ENCODE results near the gene GZMH. TPM values are rescaled to one million over a fixed set of nuclear protein-coding genes. Genes with fewer than 3 reads are reported as not detected.

Gene GZMH
- total RNA-seq, 2 experiments from 2014 or later: 4.9 to 5.7 TPM

- peaks cover 14% of the 10 kb centered on the region for H3K27me3 Mint-ChIP-seq
- no peaks in the 10 kb centered on the region for H3K36me3 Mint-ChIP-seq
- peaks cover 9% of the 10 kb centered on the region for H3K4me1 Mint-ChIP-seq
- peak within 1 kb of the TSS; percentile 9 for H3K27ac Mint-ChIP-seq
- POLR2A ChIA-PET: no interaction called here
- H3K9me3 Mint-ChIP-seq: no peaks in the 10 kb centered on the region
- ATAC-seq (ENCODE audit: low read depth): no peak
- no peak for DNase-seq
- H3K4me3 Mint-ChIP-seq: no peak within 1 kb of the TSS
Observed at GRCh38 chr14:24576182-24576581, 33.3 kb downstream of the GZMH start, which contains the start of gene CTSG. Gene CTSG (minus strand): TSS chr14:24576250. CDS start chr14:24576223, 27 bp downstream.

DNA sequence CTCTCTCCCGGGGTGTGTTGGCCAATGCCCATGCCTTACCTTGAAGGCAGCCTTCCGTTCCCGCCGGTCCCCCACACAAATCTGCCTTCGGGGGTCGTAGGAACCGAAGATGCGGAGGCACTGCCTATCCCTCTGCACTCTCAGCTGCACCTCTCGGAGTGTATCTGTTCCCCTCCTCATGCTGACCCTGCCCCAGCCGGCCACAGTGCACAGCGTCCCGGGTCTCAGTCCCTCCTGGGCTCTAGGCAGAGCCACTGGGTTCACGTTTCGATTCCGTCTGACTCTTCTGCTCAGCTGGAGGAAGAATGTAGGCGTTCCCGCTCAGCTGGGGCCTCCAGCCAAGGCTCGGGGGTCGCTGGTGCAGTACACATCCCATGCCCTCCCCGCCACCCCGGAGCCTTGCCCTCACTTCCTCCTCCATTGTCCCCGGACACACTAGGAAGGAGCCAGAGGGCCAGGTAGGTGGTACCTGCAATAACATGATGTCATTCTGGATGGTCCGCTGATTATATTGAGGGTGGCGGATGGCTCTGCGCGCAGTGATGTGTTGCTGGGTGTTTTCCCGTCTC, 35.2 kb downstream of the GZMH start:
- H3K4me3 Mint-ChIP-seq: no peak overlapping the region
- H3K9me3 Mint-ChIP-seq: no peaks in the 10 kb centered on the region
- POLR2A ChIA-PET: no interaction called here
- H3K27me3 Mint-ChIP-seq: peaks cover 19% of the 10 kb centered on the region
- DNase-seq (no peak), ATAC-seq (ENCODE audit: low read depth) (no peak)
- peaks cover 1% of the 10 kb centered on the region for H3K36me3 Mint-ChIP-seq
- peaks cover 9% of the 10 kb centered on the region for H3K4me1 Mint-ChIP-seq
- H3K27ac Mint-ChIP-seq: no peak overlapping the region

- no peak for ATAC-seq (ENCODE audit: low read depth)
- no peak overlapping the region for H3K4me3 Mint-ChIP-seq
- H3K27ac Mint-ChIP-seq: no peak overlapping the region
- POLR2A ChIA-PET: no interaction called here
- peaks cover 16% of the 10 kb centered on the region for H3K27me3 Mint-ChIP-seq
- peaks cover 8% of the 10 kb centered on the region for H3K36me3 Mint-ChIP-seq
- peaks cover 3% of the 10 kb centered on the region for H3K4me1 Mint-ChIP-seq
- no peak for DNase-seq
- H3K9me3 Mint-ChIP-seq: peaks cover 28% of the 10 kb centered on the region
Observed at GRCh38 chr14:24566318-24566717, 43.2 kb downstream of the GZMH start.

DNA sequence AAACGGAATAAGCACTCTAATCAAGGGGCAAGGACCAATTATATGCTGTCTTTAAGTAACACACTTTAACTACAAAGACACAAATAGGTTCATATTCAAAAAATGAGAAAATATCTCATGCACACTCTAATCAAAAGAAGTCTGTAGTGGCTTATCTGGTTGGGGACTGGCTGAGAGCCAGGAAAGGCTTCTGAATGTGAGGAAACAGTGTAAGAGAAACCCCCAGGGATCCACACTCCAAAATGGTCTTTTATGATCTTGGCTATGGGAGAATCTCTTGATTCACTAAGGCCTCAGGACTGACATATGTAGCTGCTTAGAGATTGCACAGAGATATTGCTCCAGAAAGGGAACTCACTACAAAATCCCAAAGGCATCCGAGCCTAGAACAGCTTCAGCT, 43.7 kb downstream of the GZMH start:
- no peak overlapping the region for H3K4me3 Mint-ChIP-seq
- POLR2A ChIA-PET: no interaction called here

DNA sequence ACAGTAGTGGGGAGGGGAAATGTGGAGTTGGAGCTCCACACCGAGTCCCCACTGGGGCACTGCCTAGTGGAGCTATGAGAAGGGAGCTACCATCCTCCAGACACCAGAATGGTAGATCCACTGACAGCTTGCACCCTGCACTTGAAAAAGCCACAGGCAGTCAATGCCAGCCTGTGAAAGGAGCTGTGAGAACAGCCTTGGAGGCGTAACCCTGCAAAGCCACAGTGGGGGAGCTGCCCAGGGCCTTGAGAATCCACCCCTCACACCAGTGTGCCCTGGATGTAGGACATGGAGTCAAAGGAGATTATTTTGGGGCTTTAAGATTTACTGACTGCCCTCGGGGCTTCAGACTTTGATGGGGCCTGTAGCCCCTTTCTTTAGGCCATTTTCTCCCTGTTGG, 46.0 kb downstream of the GZMH start:
- no peak overlapping the region for H3K27ac Mint-ChIP-seq
- peaks cover 11% of the 10 kb centered on the region for H3K27me3 Mint-ChIP-seq
- POLR2A ChIA-PET: no interaction called here
- H3K4me3 Mint-ChIP-seq: no peak overlapping the region
- peaks cover 30% of the 10 kb centered on the region for H3K9me3 Mint-ChIP-seq
- no peak for DNase-seq
- H3K36me3 Mint-ChIP-seq: peaks cover 7% of the 10 kb centered on the region
- no peak for ATAC-seq (ENCODE audit: low read depth)
- peaks cover 1% of the 10 kb centered on the region for H3K4me1 Mint-ChIP-seq

More for the DNA sequence above, 43.7 kb downstream of the GZMH start:
- Mint-ChIP-seq H3K9me3 (peaks cover 29% of the 10 kb centered on the region), H3K36me3 (peaks cover 8% of the 10 kb centered on the region), H3K27ac (no peak overlapping the region), H3K4me1 (peaks cover 1% of the 10 kb centered on the region), H3K27me3 (peaks cover 14% of the 10 kb centered on the region)
- DNase-seq (no peak), ATAC-seq (ENCODE audit: low read depth) (no peak)

- no peak for DNase-seq
- Mint-ChIP-seq H3K36me3 (no peaks in the 10 kb centered on the region), H3K4me3 (no peak overlapping the region), H3K27ac (no peak overlapping the region), H3K27me3 (peaks cover 14% of the 10 kb centered on the region), H3K9me3 (peaks cover 12% of the 10 kb centered on the region), H3K4me1 (no peaks in the 10 kb centered on the region)
- POLR2A ChIA-PET: interaction anchor here (0.7 kb wide), 1 partner anchor 73 kb away, joined by 3 read pairs; no protein-coding TSS in a partner anchor
- no peak for ATAC-seq (ENCODE audit: low read depth)
Observed at GRCh38 chr14:24556756-24557155, 52.7 kb downstream of the GZMH start.

Other genes starting within 250 kb of the GZMH start
- not detected for gene NFATC4, start 241.5 kb downstream of the GZMH start, total RNA-seq
- gene NYNRIN, start 210.7 kb downstream of the GZMH start, total RNA-seq: under 1 TPM; 0.34 to 0.42 TPM
- gene CBLN3, start 180.0 kb downstream of the GZMH start, total RNA-seq: 1 to 10 TPM; 3.2 to 3.8 TPM
- gene KHNYN, start 179.7 kb downstream of the GZMH start, total RNA-seq: 100 to 1,000 TPM; 104 to 105 TPM
- 10 to 100 TPM; 75.7 to 79.5 TPM for gene SDR39U1, start 166.9 kb downstream of the GZMH start, total RNA-seq
- under 1 TPM; 0.33 to 0.51 TPM for gene CMA1, start 101.4 kb downstream of the GZMH start, total RNA-seq
- gene CTSG, start 33.4 kb downstream of the GZMH start, total RNA-seq: not detected
- gene GZMB, start 24.5 kb upstream of the GZMH start, total RNA-seq: 100 to 1,000 TPM; 195 to 217 TPM

Measured in activated naive CD8-positive, alpha-beta T cell treated with anti-CD3 and anti-CD28 coated beads, Interleukin-2, amount 10 ng/mL, durations not matched to agents 7 days and 5 days (primary cell).